Tibial artery (tissue), 4 donors: ENCODE measurements around the gene SNAP29.
"Not testable (repeated sequence)": the region's sequence is repeated elsewhere in the genome, so short reads cannot be mapped to it uniquely, and the experiment has no call there.

Experiments
- DNase-seq, 2 donors: peaks; one replicate each; pipeline ENCODE4 v3.0.0-alpha.2; 2019
- H3K27ac ChIP-seq, 2 donors: fragments of 200-600 bp; sonication (generic) in 1 of 2; 1 replicate in 1 of 2; 2 replicates in 1 of 2; pipeline ENCODE4 v1.5.1; 2018 to 2019; ENCODE audit warnings: mild to moderate bottlenecking in 1 of 2
- H3K27me3 ChIP-seq, 2 donors: fragments of 200-600 bp; sonication (generic) in 1 of 2; one replicate each; pipeline versions ENCODE4 v1.5.1 to v1.6.0; 2016 to 2019
- H3K36me3 ChIP-seq, 3 donors: fragments of 200-600 bp; sonication (generic) in 2 of 3; one replicate each; pipeline ENCODE4 v1.5.1; 2016 to 2019; ENCODE audit warnings: mild to moderate bottlenecking in 2 of 3
- H3K4me1 ChIP-seq, 4 donors: fragments of 200-600 bp; sonication (generic) in 2 of 4; 1 replicate in 3 of 4; 2 replicates in 1 of 4; pipeline ENCODE4 v1.5.1; 2016 to 2019
- H3K4me3 ChIP-seq, 2 donors: fragments of 200-600 bp; sonication (generic) in 1 of 2; 1 replicate in 1 of 2; 2 replicates in 1 of 2; pipeline ENCODE4 v1.5.1; 2018 to 2019; ENCODE audit warnings: mild to moderate bottlenecking in 2 of 2
- H3K9me3 ChIP-seq, 3 donors: fragments of 200-600 bp; sonication (generic) in 1 of 3; one replicate each; pipeline ENCODE4 v1.5.1; 2016 to 2019
- CTCF ChIP-seq, 2 experiments: fragments of 200-600 bp in 1 of 2; fragments of 450-650 bp in 1 of 2; IDR thresholded peaks; one replicate each; pipeline ENCODE4 v1.5.1; 2017 to 2019; ENCODE audit warnings: antibody characterized with exemption in 2 of 2, mild to moderate bottlenecking in 1 of 2, moderate library complexity in 1 of 2
- intact Hi-C: fragments of 100-400 bp; cut with DNase I; formaldehyde crosslinking; loops from one replicate; pipeline ENCODE4 v1.15.0; 2023; ENCODE audit warnings: low total_unique reads

The SNAP29 gene

GRCh38 chr22:20889025-20889704 lies 30.4 kb downstream of the SNAP29 start:
- H3K9me3 ChIP-seq, result no peaks in the 10 kb centered on the region
- no peak for TF ChIP-seq CTCF (IDR thresholded peaks at IDR 0.05)
- H3K4me3 ChIP-seq, result no peak overlapping the region
- no peaks in the 10 kb centered on the region for H3K27me3 ChIP-seq
- peaks cover 0 to 8% (median 2%) of the 10 kb centered on the region in 4 donors for H3K4me1 ChIP-seq
- no peak for DNase-seq
- no peak overlapping the region for H3K27ac ChIP-seq
- peaks cover 29 to 54% (median 45%) of the 10 kb centered on the region in 3 donors for H3K36me3 ChIP-seq
- intact Hi-C loops, result no loop called here

DNA sequence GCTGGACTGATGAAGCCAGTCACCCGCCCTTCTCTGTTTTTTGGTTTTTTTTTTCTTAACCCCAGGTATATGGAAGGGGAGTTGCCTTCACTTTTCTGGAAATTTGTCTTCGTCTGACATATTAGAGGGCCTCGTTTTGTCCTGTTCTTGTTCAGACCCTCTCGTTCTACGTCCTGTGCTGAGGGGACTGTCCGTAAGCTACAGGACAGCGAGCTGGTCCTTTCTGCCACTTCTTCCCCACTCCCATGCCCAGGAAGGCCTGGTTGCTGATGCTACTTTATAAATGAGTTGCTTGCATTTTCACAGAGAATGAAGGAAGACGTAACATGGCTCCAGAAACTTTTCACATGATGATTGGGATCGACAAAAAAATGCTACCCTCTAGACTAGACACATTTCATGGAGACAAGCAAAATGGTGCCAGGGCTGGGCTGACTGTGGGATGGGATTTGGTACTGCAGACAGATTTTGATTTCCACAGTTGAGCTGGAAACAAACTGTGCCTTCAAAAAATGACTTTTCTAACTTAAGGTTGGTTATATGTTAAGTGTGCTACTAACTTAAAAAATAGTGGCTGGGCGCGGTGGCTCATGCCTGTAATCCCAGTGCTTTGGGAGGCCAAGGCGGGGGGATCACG lies 31.2 kb downstream of the SNAP29 start:
- Histone ChIP-seq H3K27ac (no peak overlapping the region), H3K9me3 (no peaks in the 10 kb centered on the region), H3K36me3 (peaks cover 29 to 45% (median 39%) of the 10 kb centered on the region in 3 donors), H3K4me3 (no peak overlapping the region), H3K4me1 (peaks cover 0 to 8% (median 2%) of the 10 kb centered on the region in 4 donors), H3K27me3 (no peaks in the 10 kb centered on the region)
- TF ChIP-seq CTCF (IDR thresholded peaks at IDR 0.05), result no peak
- no peak for DNase-seq
- intact Hi-C loops, result no loop called here

- intact Hi-C loops, result no loop called here
- H3K27ac ChIP-seq, result no peak overlapping the region
- no peaks in the 10 kb centered on the region for H3K27me3 ChIP-seq
- TF ChIP-seq CTCF (IDR thresholded peaks at IDR 0.05), result no peak
- no peaks in the 10 kb centered on the region for H3K9me3 ChIP-seq
- H3K36me3 ChIP-seq, result peaks cover 29 to 41% (median 39%) of the 10 kb centered on the region in 3 donors
- H3K4me3 ChIP-seq, result no peak overlapping the region
- DNase-seq, result no peak
- H3K4me1 ChIP-seq, result no peaks in the 10 kb centered on the region
Observed at GRCh38 chr22:20890975-20891374, 32.2 kb downstream of the SNAP29 start.

- H3K27ac ChIP-seq, H3K4me3 ChIP-seq, H3K36me3 ChIP-seq, H3K4me1 ChIP-seq, H3K9me3 ChIP-seq, intact Hi-C loops, DNase-seq, H3K27me3 ChIP-seq: not testable (repeated sequence)
Observed at GRCh38 chr22:20897737-20898136, 38.9 kb downstream of the SNAP29 start.

DNA sequence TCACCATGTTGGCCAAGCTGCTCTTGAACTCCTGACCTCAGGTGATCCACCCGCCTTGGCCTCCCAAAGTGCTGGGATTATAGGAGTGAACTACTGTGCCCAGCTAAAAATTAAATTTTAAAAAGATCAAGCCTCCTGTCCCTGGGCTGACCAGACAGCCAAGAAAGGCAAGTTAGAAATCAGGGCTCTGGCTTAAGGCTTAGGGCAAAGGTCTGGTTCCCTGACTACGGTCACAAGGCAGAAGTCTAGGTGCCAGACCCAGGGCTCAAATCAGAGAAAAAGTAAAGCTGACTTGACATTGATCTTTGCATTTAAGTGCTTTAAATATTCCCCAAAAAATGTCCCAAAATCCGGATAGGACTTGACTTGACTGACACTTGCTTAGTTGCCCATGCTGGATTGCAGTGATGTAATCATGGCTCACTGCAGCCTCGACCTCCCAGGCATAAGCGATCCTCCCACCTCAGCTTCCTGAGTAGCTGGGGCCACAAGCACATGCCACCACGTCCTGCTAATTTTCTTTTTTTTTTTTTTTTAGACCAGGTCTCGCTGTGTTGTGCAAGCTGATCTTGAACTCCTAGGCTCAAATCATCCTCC lies 41.1 kb downstream of the SNAP29 start:
- no peak for TF ChIP-seq CTCF (IDR thresholded peaks at IDR 0.05)
- H3K27ac ChIP-seq, result no peak overlapping the region
- no peaks in the 10 kb centered on the region for H3K9me3 ChIP-seq
- no peaks in the 10 kb centered on the region for H3K27me3 ChIP-seq
- no peaks in the 10 kb centered on the region for H3K4me1 ChIP-seq
- intact Hi-C loops, result no loop called here
- no peak overlapping the region for H3K4me3 ChIP-seq
- H3K36me3 ChIP-seq, result no peaks in the 10 kb centered on the region
- no peak for DNase-seq

- H3K9me3 ChIP-seq, H3K27ac ChIP-seq, H3K36me3 ChIP-seq, H3K4me1 ChIP-seq, H3K4me3 ChIP-seq, intact Hi-C loops, DNase-seq, H3K27me3 ChIP-seq: not testable (repeated sequence)
Observed at GRCh38 chr22:20901093-20902033, 42.6 kb downstream of the SNAP29 start.
